Measurements from ENCODE around the gene LOXHD1.

- TF ChIP-seq, protein P1, sequence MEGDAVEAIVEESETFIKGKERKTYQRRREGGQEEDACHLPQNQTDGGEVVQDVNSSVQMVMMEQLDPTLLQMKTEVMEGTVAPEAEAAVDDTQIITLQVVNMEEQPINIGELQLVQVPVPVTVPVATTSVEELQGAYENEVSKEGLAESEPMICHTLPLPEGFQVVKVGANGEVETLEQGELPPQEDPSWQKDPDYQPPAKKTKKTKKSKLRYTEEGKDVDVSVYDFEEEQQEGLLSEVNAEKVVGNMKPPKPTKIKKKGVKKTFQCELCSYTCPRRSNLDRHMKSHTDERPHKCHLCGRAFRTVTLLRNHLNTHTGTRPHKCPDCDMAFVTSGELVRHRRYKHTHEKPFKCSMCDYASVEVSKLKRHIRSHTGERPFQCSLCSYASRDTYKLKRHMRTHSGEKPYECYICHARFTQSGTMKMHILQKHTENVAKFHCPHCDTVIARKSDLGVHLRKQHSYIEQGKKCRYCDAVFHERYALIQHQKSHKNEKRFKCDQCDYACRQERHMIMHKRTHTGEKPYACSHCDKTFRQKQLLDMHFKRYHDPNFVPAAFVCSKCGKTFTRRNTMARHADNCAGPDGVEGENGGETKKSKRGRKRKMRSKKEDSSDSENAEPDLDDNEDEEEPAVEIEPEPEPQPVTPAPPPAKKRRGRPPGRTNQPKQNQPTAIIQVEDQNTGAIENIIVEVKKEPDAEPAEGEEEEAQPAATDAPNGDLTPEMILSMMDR (conservative IDR thresholded peaks at IDR 0.05): no peak
- no peak for TF ChIP-seq EZH2 (IDR thresholded peaks at IDR 0.05; ENCODE audit: low read depth)
These were observed 182.3 kb downstream of the LOXHD1 start for GRCh38 chr18:46474487-46475389.
